Measurements from ENCODE around the gene NTN3. TPM values are rescaled to one million over a fixed set of nuclear protein-coding genes. Genes with fewer than 3 reads are reported as not detected.

NTN3 gene
- total RNA-seq, 1 donor: 0.36 TPM

GRCh38 chr16:2495041-2495440 lies 23.9 kb downstream of the NTN3 start:
- H3K9me3 ChIP-seq (ENCODE audit: low read depth, low read length): no peaks in the 10 kb centered on the region
- no peak overlapping the region for H2AFZ ChIP-seq (ENCODE audit: low read length)
- H3K4me1 ChIP-seq (ENCODE audit: insufficient read depth, low read length): peaks cover 10% of the 10 kb centered on the region
- TF ChIP-seq, protein P1, sequence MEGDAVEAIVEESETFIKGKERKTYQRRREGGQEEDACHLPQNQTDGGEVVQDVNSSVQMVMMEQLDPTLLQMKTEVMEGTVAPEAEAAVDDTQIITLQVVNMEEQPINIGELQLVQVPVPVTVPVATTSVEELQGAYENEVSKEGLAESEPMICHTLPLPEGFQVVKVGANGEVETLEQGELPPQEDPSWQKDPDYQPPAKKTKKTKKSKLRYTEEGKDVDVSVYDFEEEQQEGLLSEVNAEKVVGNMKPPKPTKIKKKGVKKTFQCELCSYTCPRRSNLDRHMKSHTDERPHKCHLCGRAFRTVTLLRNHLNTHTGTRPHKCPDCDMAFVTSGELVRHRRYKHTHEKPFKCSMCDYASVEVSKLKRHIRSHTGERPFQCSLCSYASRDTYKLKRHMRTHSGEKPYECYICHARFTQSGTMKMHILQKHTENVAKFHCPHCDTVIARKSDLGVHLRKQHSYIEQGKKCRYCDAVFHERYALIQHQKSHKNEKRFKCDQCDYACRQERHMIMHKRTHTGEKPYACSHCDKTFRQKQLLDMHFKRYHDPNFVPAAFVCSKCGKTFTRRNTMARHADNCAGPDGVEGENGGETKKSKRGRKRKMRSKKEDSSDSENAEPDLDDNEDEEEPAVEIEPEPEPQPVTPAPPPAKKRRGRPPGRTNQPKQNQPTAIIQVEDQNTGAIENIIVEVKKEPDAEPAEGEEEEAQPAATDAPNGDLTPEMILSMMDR (IDR thresholded peaks at IDR 0.05; ENCODE audit: extremely low read depth, low read depth, low read length): no peak
- H3K27me3 ChIP-seq (ENCODE audit: insufficient read depth, low read length): no peaks in the 10 kb centered on the region
- H3K4me3 ChIP-seq (ENCODE audit: insufficient read depth, low read length): no peak overlapping the region
- peaks cover 11% of the 10 kb centered on the region for H3K79me2 ChIP-seq (ENCODE audit: insufficient read depth, low read length)
- no peak overlapping the region for H3K27ac ChIP-seq (ENCODE audit: low read depth, low read length)
- peaks cover 18% of the 10 kb centered on the region for H4K20me1 ChIP-seq (ENCODE audit: insufficient read depth, low read length)
- no peak for DNase-seq (ENCODE audit: insufficient read length, low spot score, missing footprints)
- peaks cover 15% of the 10 kb centered on the region for H3K36me3 ChIP-seq (ENCODE audit: insufficient read depth, low read length)
- no peak overlapping the region for H3K4me2 ChIP-seq (ENCODE audit: insufficient read depth, low read length)

DNA sequence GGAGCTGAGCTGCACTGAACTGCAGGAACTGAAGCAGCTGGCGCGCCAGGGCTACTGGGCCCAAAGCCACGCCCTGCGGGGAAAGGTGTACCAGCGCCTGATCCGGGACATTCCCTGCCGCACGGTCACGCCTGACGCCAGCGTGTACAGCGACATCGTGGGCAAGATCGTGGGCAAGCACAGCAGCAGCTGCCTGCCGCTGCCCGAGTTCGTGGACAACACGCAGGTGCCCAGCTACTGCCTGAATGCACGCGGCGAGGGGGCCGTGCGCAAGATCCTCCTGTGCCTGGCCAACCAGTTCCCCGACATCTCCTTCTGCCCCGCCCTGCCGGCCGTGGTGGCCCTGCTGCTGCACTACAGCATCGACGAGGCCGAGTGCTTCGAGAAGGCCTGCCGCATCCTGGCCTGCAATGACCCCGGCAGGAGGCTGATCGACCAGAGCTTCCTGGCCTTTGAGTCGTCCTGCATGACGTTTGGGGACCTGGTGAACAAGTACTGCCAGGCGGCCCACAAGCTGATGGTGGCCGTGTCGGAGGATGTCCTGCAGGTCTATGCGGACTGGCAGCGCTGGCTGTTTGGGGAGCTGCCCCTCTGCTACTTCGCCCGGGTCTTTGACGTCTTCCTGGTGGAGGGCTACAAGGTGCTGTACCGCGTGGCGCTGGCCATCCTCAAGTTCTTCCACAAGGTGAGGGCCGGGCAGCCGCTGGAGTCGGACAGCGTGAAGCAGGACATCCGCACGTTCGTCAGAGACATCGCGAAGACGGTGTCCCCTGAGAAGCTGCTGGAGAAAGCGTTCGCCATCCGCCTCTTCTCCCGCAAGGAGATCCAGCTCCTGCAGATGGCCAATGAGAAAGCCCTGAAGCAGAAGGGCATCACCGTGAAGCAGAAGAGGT lies 25.4 kb downstream of the NTN3 start:
- peaks cover 2% of the 10 kb centered on the region for H3K79me2 ChIP-seq (ENCODE audit: insufficient read depth, low read length)
- H2AFZ ChIP-seq (ENCODE audit: low read length): no peak overlapping the region
- peaks cover 21% of the 10 kb centered on the region for H4K20me1 ChIP-seq (ENCODE audit: insufficient read depth, low read length)
- H3K4me3 ChIP-seq (ENCODE audit: insufficient read depth, low read length): no peak overlapping the region
- H3K4me2 ChIP-seq (ENCODE audit: insufficient read depth, low read length): no peak overlapping the region
- no peaks in the 10 kb centered on the region for H3K27me3 ChIP-seq (ENCODE audit: insufficient read depth, low read length)
- DNase-seq (ENCODE audit: insufficient read length, low spot score, missing footprints): peak; percentile 73
- H3K4me1 ChIP-seq (ENCODE audit: insufficient read depth, low read length): peaks cover 10% of the 10 kb centered on the region
- TF ChIP-seq, protein P1 (IDR thresholded peaks at IDR 0.05; ENCODE audit: extremely low read depth, low read depth, low read length): no peak
- peaks cover 11% of the 10 kb centered on the region for H3K36me3 ChIP-seq (ENCODE audit: insufficient read depth, low read length)
- H3K9me3 ChIP-seq (ENCODE audit: low read depth, low read length): no peaks in the 10 kb centered on the region
- H3K27ac ChIP-seq (ENCODE audit: low read depth, low read length): no peak overlapping the region

DNA sequence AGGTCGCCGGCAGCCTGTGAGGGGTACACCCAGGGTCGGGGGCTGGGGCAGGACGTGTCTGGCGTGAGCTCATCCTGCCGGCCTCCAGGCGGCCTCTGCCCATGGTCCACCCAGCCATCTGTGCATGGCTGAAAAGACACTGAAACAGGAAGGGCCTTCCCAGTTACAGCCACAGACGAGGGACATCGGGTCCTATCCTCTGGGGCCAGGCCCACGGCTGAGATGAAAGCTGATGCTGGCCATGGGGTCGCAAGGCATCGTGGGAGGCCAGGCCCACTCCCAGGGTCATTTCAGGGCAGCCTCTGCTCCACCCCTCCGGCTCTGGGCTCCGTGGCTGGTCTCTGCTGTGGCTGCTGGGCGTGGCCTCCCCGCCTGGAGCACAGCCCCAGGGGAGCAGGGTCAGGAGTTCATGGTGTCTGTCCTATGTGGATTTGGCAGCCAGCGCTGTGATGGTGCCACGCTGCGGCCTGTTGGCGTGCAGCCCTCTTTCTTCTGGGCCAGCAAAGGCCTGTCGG lies 26.1 kb downstream of the NTN3 start:
- H4K20me1 ChIP-seq (ENCODE audit: insufficient read depth, low read length): peaks cover 28% of the 10 kb centered on the region
- no peaks in the 10 kb centered on the region for H3K9me3 ChIP-seq (ENCODE audit: low read depth, low read length)
- no peak overlapping the region for H3K4me2 ChIP-seq (ENCODE audit: insufficient read depth, low read length)
- TF ChIP-seq, protein P1 (IDR thresholded peaks at IDR 0.05; ENCODE audit: extremely low read depth, low read depth, low read length): no peak
- H3K27me3 ChIP-seq (ENCODE audit: insufficient read depth, low read length): no peaks in the 10 kb centered on the region
- no peak overlapping the region for H3K4me3 ChIP-seq (ENCODE audit: insufficient read depth, low read length)
- peak; percentile 89 for DNase-seq (ENCODE audit: insufficient read length, low spot score, missing footprints)
- H2AFZ ChIP-seq (ENCODE audit: low read length): peak overlapping the region; percentile 29
- H3K79me2 ChIP-seq (ENCODE audit: insufficient read depth, low read length): no peaks in the 10 kb centered on the region
- peaks cover 10% of the 10 kb centered on the region for H3K4me1 ChIP-seq (ENCODE audit: insufficient read depth, low read length)
- no peak overlapping the region for H3K27ac ChIP-seq (ENCODE audit: low read depth, low read length)
- peaks cover 15% of the 10 kb centered on the region for H3K36me3 ChIP-seq (ENCODE audit: insufficient read depth, low read length)
